Stimulated activated CD4-positive, alpha-beta T cell treated with anti-CD3 and anti-CD28 coated beads, Interleukin-1b, Interleukin-23, amount 100 ng/mL, for 1 hour (primary cell): ENCODE measurements around the gene MAPKAP1.
"Not testable (repeated sequence)": the region's sequence is repeated elsewhere in the genome, so short reads cannot be mapped to it uniquely, and the experiment has no call there.

Experiments used
- DNase-seq, 2 donors: peaks; one replicate each; pipeline ENCODE4 v3.0.0-alpha.2; 2020; ENCODE audit warnings: low read depth in 2 of 2

MAPKAP1 gene

GRCh38 chr9:125603478-125604021, 103.5 kb downstream of the MAPKAP1 start:
- DNase-seq, result no peak

GRCh38 chr9:125601961-125602360, 105.0 kb downstream of the MAPKAP1 start:
- DNase-seq, result no peak

- no peak for DNase-seq
These were observed 106.8 kb downstream of the MAPKAP1 start for GRCh38 chr9:125600194-125600593.

GRCh38 chr9:125594223-125594610, 112.8 kb downstream of the MAPKAP1 start:
- DNase-seq, result no peak

- no peak for DNase-seq
These were observed 113.3 kb downstream of the MAPKAP1 start for GRCh38 chr9:125593581-125594222.

GRCh38 chr9:125591888-125592287, 115.1 kb downstream of the MAPKAP1 start:
- DNase-seq, result no peak

GRCh38 chr9:125591245-125591644, 115.8 kb downstream of the MAPKAP1 start:
- no peak for DNase-seq

- DNase-seq, result no peak
These were observed 117.7 kb downstream of the MAPKAP1 start for GRCh38 chr9:125589287-125589686.

- DNase-seq, result no peak
These were observed 119.1 kb downstream of the MAPKAP1 start for GRCh38 chr9:125587819-125588460.

GRCh38 chr9:125586172-125586511, 120.9 kb downstream of the MAPKAP1 start:
- no peak for DNase-seq

GRCh38 chr9:125585503-125586171, 121.4 kb downstream of the MAPKAP1 start:
- DNase-seq, result no peak

GRCh38 chr9:125580701-125581286, 126.2 kb downstream of the MAPKAP1 start:
- no peak for DNase-seq

GRCh38 chr9:125579030-125579932, 127.7 kb downstream of the MAPKAP1 start:
- DNase-seq, result no peak

GRCh38 chr9:125574126-125574877, 132.7 kb downstream of the MAPKAP1 start:
- DNase-seq, result no peak

- DNase-seq, result not testable (repeated sequence)
These were observed 134.5 kb downstream of the MAPKAP1 start for GRCh38 chr9:125572461-125572860.

- DNase-seq, result not testable (repeated sequence)
These were observed 135.2 kb downstream of the MAPKAP1 start for GRCh38 chr9:125571824-125572223.

GRCh38 chr9:125570246-125570645, 136.8 kb downstream of the MAPKAP1 start:
- DNase-seq, result no peak

- DNase-seq, result no peak
These were observed 138.4 kb downstream of the MAPKAP1 start for GRCh38 chr9:125568621-125569020.

- DNase-seq, result not testable (repeated sequence)
These were observed 141.0 kb downstream of the MAPKAP1 start for GRCh38 chr9:125566051-125566450.

- no peak for DNase-seq
These were observed 141.9 kb downstream of the MAPKAP1 start for GRCh38 chr9:125565126-125565525.

- no peak for DNase-seq
These were observed 142.4 kb downstream of the MAPKAP1 start for GRCh38 chr9:125564631-125565030.
